ENCODE data around the gene LENG8. TPM values are rescaled to one million over a fixed set of nuclear protein-coding genes. Genes with fewer than 3 reads are reported as not detected.
"Not testable (repeated sequence)": the region's sequence is repeated elsewhere in the genome, so short reads cannot be mapped to it uniquely, and the experiment has no call there.

The LENG8 gene
- total RNA-seq, 5 donors from 2014 or later (not counting 1 experiment from before 2014, with no cell fraction given) = 506 to 622 (median 618) TPM

DNA sequence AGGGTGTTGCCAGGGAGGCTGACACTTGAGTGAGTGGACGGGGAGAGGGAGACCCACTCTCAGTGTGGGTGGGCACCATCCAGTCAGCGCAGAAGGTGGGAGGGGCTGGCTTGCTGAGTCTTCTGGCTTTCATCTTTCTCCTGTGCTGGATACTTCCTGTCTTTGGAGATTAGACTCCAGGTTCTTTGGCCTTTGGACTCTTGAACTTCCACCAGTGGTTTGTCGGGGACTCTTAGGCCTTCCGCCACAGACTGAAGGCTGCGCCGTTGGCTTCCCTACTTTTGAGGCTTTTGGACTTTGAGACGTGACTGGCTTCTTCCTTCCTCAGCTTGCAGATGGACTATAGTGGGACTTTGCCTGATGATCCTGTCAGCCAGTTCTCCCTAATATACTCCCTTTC, 4.3 kb upstream of the LENG8 start:
- H3K4me3 Mint-ChIP-seq = no peak overlapping the region
- Histone ChIP-seq H3K27me3 (replicated peaks in 1 of 2; ENCODE audit: control insufficient read depth in 2 of 2, extremely low read depth in 1 of 2, insufficient read depth in 2 of 2, low read length in 1 of 2) (no peaks in the 10 kb centered on the region), H3K36me3 (ENCODE audit: control insufficient read depth in 2 of 2, extremely low read depth in 1 of 2, insufficient read depth in 1 of 2, low read length in 1 of 2) (peaks cover 0 to 14% of the 10 kb centered on the region in 2 donors), H3K4me1 (ENCODE audit: control insufficient read depth in 1 of 2, extremely low read depth in 1 of 2, insufficient read depth in 2 of 2, low read length in 2 of 2) (peaks cover 12 to 17% of the 10 kb centered on the region in 2 experiments), H3K9me3 (no peaks in the 10 kb centered on the region), H3K4me3 (ENCODE audit: control insufficient read depth in 1 of 2, extremely low read depth in 1 of 2, low read length in 1 of 2) (no peak overlapping the region), H3K27ac (ENCODE audit: low read length) (no peak overlapping the region)
- no peak overlapping the region for H3K27ac Mint-ChIP-seq
- ATAC-seq (replicated peaks in 1 of 4) (no peak), DNase-seq (no peak)
- ChIA-PET POLR2A (no interaction called here), CTCF (interaction anchor here in 1 of 2 donors (0.7 kb wide), 1 partner anchor 19 kb away, joined by 5 read pairs; the partner anchor contains the start of gene LENG9)
- peaks cover 11% of the 10 kb centered on the region for H3K36me3 Mint-ChIP-seq
- no peaks in the 10 kb centered on the region for H3K27me3 Mint-ChIP-seq
- peaks cover 17 to 28% (median 20%) of the 10 kb centered on the region in 3 donors for H3K4me1 Mint-ChIP-seq
- WGBS (ENCODE audit: insufficient coverage) = 86% methylated on average over 5 of the region's 7 CpGs
- H3K9me3 Mint-ChIP-seq = no peaks in the 10 kb centered on the region

DNA sequence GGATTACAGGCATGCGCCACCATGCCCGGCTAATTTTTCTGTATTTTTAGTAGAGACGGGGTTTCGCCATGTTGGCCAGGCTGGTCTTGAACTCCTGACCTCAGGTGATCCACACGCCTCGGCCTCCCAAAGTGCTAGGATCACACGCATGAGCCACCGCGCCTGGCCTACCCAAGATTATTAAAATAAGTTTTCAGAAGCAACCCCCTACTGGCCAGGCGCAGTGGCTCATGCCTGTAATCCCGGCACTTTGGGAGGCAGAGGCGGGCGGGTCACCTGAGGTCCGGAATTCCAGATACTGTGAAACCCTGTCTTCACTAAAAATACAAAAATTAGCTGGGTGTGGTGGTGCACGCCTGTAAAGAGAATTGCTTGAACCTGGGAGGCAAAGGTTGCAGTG, 2.6 kb upstream of the LENG8 start:
- H3K9me3 Mint-ChIP-seq; H3K27ac ChIP-seq (ENCODE audit: low read length); H3K27me3 Mint-ChIP-seq; H3K27ac Mint-ChIP-seq; DNase-seq; H3K27me3 ChIP-seq (replicated peaks in 1 of 2; ENCODE audit: control insufficient read depth in 2 of 2, extremely low read depth in 1 of 2, insufficient read depth in 2 of 2, low read length in 1 of 2); H3K4me3 ChIP-seq (ENCODE audit: control insufficient read depth in 1 of 2, extremely low read depth in 1 of 2, low read length in 1 of 2); H3K9me3 ChIP-seq; POLR2A ChIA-PET; ATAC-seq (replicated peaks in 1 of 4): not testable (repeated sequence)
- H3K4me1 ChIP-seq (ENCODE audit: control insufficient read depth in 1 of 2, extremely low read depth in 1 of 2, insufficient read depth in 2 of 2, low read length in 2 of 2) = peaks cover 17 to 33% of the 10 kb centered on the region in 2 experiments
- H3K4me1 Mint-ChIP-seq = peaks cover 33 to 43% (median 36%) of the 10 kb centered on the region in 3 donors
- 97% methylated on average over 6 of the region's 15 CpGs for WGBS (ENCODE audit: insufficient coverage)
- peak overlapping the region in 1 of 3 donors; percentile 100 for H3K4me3 Mint-ChIP-seq
- CTCF ChIA-PET = interaction anchor here in 1 of 2 donors (0.6 kb wide), 1 partner anchor 31 kb away, joined by 3 read pairs; no protein-coding TSS in a partner anchor
- H3K36me3 ChIP-seq (ENCODE audit: control insufficient read depth in 2 of 2, extremely low read depth in 1 of 2, insufficient read depth in 1 of 2, low read length in 1 of 2) = peaks cover 1 to 26% of the 10 kb centered on the region in 2 donors
- H3K36me3 Mint-ChIP-seq = peaks cover 20% of the 10 kb centered on the region

GRCh38 chr19:54448040-54448773, 792 bp upstream of the LENG8 start:
- H3K4me1 Mint-ChIP-seq = peaks cover 44 to 58% (median 52%) of the 10 kb centered on the region in 3 donors

GRCh38 chr19:54449701-54450069, 686 bp downstream of the LENG8 start:
- Mint-ChIP-seq H3K36me3 (peaks cover 37% of the 10 kb centered on the region), H3K27ac (peak overlapping the region; percentile 93 to 94), H3K27me3 (no peaks in the 10 kb centered on the region), H3K4me3 (peak overlapping the region; percentile 98 to 100 (median 99)), H3K4me1 (peaks cover 47 to 58% (median 53%) of the 10 kb centered on the region in 3 donors), H3K9me3 (no peaks in the 10 kb centered on the region)
- no peak for ATAC-seq (replicated peaks in 1 of 4)
- Histone ChIP-seq H3K4me1 (ENCODE audit: control insufficient read depth in 1 of 2, extremely low read depth in 1 of 2, insufficient read depth in 2 of 2, low read length in 2 of 2) (peaks cover 17 to 62% of the 10 kb centered on the region in 2 experiments), H3K4me3 (ENCODE audit: control insufficient read depth in 1 of 2, extremely low read depth in 1 of 2, low read length in 1 of 2) (peak overlapping the region; percentile 71 to 98), H3K9me3 (no peaks in the 10 kb centered on the region), H3K27me3 (replicated peaks in 1 of 2; ENCODE audit: control insufficient read depth in 2 of 2, extremely low read depth in 1 of 2, insufficient read depth in 2 of 2, low read length in 1 of 2) (no peaks in the 10 kb centered on the region), H3K36me3 (ENCODE audit: control insufficient read depth in 2 of 2, extremely low read depth in 1 of 2, insufficient read depth in 1 of 2, low read length in 1 of 2) (peaks cover 14 to 54% of the 10 kb centered on the region in 2 donors), H3K27ac (ENCODE audit: low read length) (peak overlapping the region; percentile 90)
- no peak for DNase-seq
- ChIA-PET CTCF (no interaction called here), POLR2A (no interaction called here)
- WGBS (ENCODE audit: insufficient coverage) = 2% methylated on average over 17 of the region's 21 CpGs

More at GRCh38 chr19:54448040-54448773, 792 bp upstream of the LENG8 start:
- Histone ChIP-seq H3K27me3 (replicated peaks in 1 of 2; ENCODE audit: control insufficient read depth in 2 of 2, extremely low read depth in 1 of 2, insufficient read depth in 2 of 2, low read length in 1 of 2) (no peaks in the 10 kb centered on the region), H3K36me3 (ENCODE audit: control insufficient read depth in 2 of 2, extremely low read depth in 1 of 2, insufficient read depth in 1 of 2, low read length in 1 of 2) (peaks cover 14 to 45% of the 10 kb centered on the region in 2 donors), H3K9me3 (no peaks in the 10 kb centered on the region), H3K27ac (ENCODE audit: low read length) (peak overlapping the region; percentile 90), H3K4me3 (ENCODE audit: control insufficient read depth in 1 of 2, extremely low read depth in 1 of 2, low read length in 1 of 2) (peak overlapping the region; percentile 71 to 98), H3K4me1 (ENCODE audit: control insufficient read depth in 1 of 2, extremely low read depth in 1 of 2, insufficient read depth in 2 of 2, low read length in 2 of 2) (peaks cover 17 to 49% of the 10 kb centered on the region in 2 experiments)
- WGBS (ENCODE audit: insufficient coverage) = 1% methylated on average over 26 of the region's 34 CpGs
- POLR2A ChIA-PET = interaction anchor here (0.6 to 1.2 kb wide), 8 partner anchors 10 to 670 kb away, joined by 3 to 9 read pairs (median 6); partner anchors contain the start of genes CNOT3 (in 1 of the 2), LENG9 (in 1 of the 2), MYADM (in 1 of the 2) and RDH13 (in 1 of the 2)
- Mint-ChIP-seq H3K4me3 (peak overlapping the region; percentile 98 to 100 (median 99)), H3K27me3 (no peaks in the 10 kb centered on the region), H3K36me3 (peaks cover 31% of the 10 kb centered on the region), H3K9me3 (no peaks in the 10 kb centered on the region), H3K27ac (peak overlapping the region; percentile 98 to 99)
- DNase-seq = peak in 11 of 35 experiments; percentile 18 to 61 (median 28)
- CTCF ChIA-PET = interaction anchor here in 1 of 2 donors (0.6 to 1.0 kb wide), 3 partner anchors 15 to 1081 kb away, joined by 3 read pairs; partner anchors contain the start of gene LENG9
- ATAC-seq (replicated peaks in 1 of 4) = peak; percentile 12 to 25 (median 14)

- H3K9me3 ChIP-seq = no peaks in the 10 kb centered on the region
- peaks cover 27 to 65% of the 10 kb centered on the region in 2 donors for H3K36me3 ChIP-seq (ENCODE audit: control insufficient read depth in 2 of 2, extremely low read depth in 1 of 2, insufficient read depth in 1 of 2, low read length in 1 of 2)
- H3K4me1 ChIP-seq (ENCODE audit: control insufficient read depth in 1 of 2, extremely low read depth in 1 of 2, insufficient read depth in 2 of 2, low read length in 2 of 2) = peaks cover 17 to 62% of the 10 kb centered on the region in 2 experiments
- no peak overlapping the region for H3K4me3 ChIP-seq (ENCODE audit: control insufficient read depth in 1 of 2, extremely low read depth in 1 of 2, low read length in 1 of 2)
- no peaks in the 10 kb centered on the region for H3K27me3 Mint-ChIP-seq
- peaks cover 41% of the 10 kb centered on the region for H3K36me3 Mint-ChIP-seq
- ATAC-seq (replicated peaks in 1 of 4) (no peak), DNase-seq (no peak)
- 80% methylated on average over 1 of the region's 9 CpGs for WGBS (ENCODE audit: insufficient coverage)
- no peaks in the 10 kb centered on the region for H3K9me3 Mint-ChIP-seq
- peaks cover 50 to 56% (median 52%) of the 10 kb centered on the region in 3 donors for H3K4me1 Mint-ChIP-seq
- peak overlapping the region; percentile 45 for H3K27ac ChIP-seq (ENCODE audit: low read length)
- no peaks in the 10 kb centered on the region for H3K27me3 ChIP-seq (replicated peaks in 1 of 2; ENCODE audit: control insufficient read depth in 2 of 2, extremely low read depth in 1 of 2, insufficient read depth in 2 of 2, low read length in 1 of 2)
- H3K27ac Mint-ChIP-seq = peak overlapping the region; percentile 6 to 94
- POLR2A ChIA-PET = interaction anchor here in 1 of 2 donors (0.5 kb wide), 1 partner anchor 9 kb away, joined by 4 read pairs; no protein-coding TSS in a partner anchor
- peak overlapping the region; percentile 98 to 100 (median 99) for H3K4me3 Mint-ChIP-seq
- CTCF ChIA-PET = no interaction called here
Observed at GRCh38 chr19:54451331-54451871, 2.4 kb downstream of the LENG8 start.

GRCh38 chr19:54451997-54452396, 3.0 kb downstream of the LENG8 start:
- POLR2A ChIA-PET = no interaction called here
- H3K27me3 ChIP-seq (replicated peaks in 1 of 2; ENCODE audit: control insufficient read depth in 2 of 2, extremely low read depth in 1 of 2, insufficient read depth in 2 of 2, low read length in 1 of 2) = no peaks in the 10 kb centered on the region
- WGBS (ENCODE audit: insufficient coverage) = 95% methylated on average over 11 of the region's 11 CpGs
- Mint-ChIP-seq H3K27me3 (no peaks in the 10 kb centered on the region), H3K9me3 (no peaks in the 10 kb centered on the region), H3K4me3 (peak overlapping the region in 1 of 3 donors; percentile 100), H3K4me1 (peaks cover 47 to 53% (median 52%) of the 10 kb centered on the region in 3 donors), H3K36me3 (peaks cover 41% of the 10 kb centered on the region), H3K27ac (no peak overlapping the region)
- DNase-seq (no peak), ATAC-seq (replicated peaks in 1 of 4) (no peak)
- H3K9me3 ChIP-seq = no peaks in the 10 kb centered on the region
- peaks cover 29 to 71% of the 10 kb centered on the region in 2 donors for H3K36me3 ChIP-seq (ENCODE audit: control insufficient read depth in 2 of 2, extremely low read depth in 1 of 2, insufficient read depth in 1 of 2, low read length in 1 of 2)
- CTCF ChIA-PET = no interaction called here
- no peak overlapping the region for H3K4me3 ChIP-seq (ENCODE audit: control insufficient read depth in 1 of 2, extremely low read depth in 1 of 2, low read length in 1 of 2)
- peaks cover 14 to 62% of the 10 kb centered on the region in 2 experiments for H3K4me1 ChIP-seq (ENCODE audit: control insufficient read depth in 1 of 2, extremely low read depth in 1 of 2, insufficient read depth in 2 of 2, low read length in 2 of 2)
- no peak overlapping the region for H3K27ac ChIP-seq (ENCODE audit: low read length)

All from T-cell (primary cell).